NCI-H510A treated with DMSO at 0.1 percent for 48 hours (cell line): ENCODE measurements around the gene DDRGK1.
"Not testable (repeated sequence)": the region's sequence is repeated elsewhere in the genome, so short reads cannot be mapped to it uniquely, and the experiment has no call there.

Source experiments
- DNase-seq: peaks from one replicate; lab custom pipeline; 2025; lab: John Stamatoyannopoulos, UW

DDRGK1 gene

GRCh38 chr20:3164763-3165410 lies 39.6 kb downstream of the DDRGK1 start:
- DNase-seq: peak; percentile 81

- DNase-seq: no peak
Observed at GRCh38 chr20:3164043-3164762, 40.3 kb downstream of the DDRGK1 start.

DNA sequence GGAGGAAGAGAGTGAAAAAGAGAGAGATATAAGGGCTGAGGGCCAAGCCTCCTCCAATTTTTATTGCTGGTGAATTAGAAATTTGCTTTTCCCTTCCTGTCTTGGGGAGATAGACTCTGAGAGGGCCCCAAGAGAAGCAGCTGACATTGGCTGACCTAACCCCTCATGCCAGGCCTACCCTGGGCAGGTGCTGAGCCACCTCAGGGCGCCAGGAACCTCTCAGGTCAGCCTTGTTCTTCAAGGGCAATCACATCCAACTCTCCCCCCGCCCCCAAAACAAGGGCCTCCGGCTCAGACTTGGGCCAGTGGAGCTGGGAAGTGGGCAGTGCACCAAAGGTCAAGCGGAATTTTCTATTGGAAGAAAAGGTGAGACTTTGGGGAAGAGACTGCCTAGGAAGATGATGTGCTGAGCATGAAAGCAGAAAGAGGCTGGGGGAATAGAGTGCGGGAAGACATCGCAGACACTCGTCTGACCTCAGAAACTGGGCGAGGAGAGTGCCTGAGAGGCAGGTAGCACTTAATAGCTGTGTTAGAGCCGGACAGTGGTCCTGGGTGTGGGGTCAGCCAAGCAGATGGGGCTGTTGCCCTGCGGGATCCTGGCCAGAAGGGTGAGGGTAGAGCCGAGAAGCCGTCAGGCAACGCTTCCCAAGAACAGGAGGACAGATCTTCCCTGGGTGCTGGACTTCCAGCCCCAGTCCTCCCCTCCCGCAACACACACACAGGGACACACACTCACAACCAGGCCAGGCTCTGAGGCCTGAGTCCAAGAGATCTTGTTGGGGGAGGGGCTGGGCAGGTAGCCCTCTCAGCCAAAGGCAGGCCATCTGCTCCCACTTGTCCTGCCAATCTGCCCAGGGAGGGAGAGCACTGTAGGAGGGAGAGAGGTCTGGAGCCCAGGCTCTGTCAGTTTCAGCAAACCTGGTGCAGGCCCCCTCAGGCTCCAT lies 41.1 kb downstream of the DDRGK1 start:
- peak; percentile 87 for DNase-seq

DNA sequence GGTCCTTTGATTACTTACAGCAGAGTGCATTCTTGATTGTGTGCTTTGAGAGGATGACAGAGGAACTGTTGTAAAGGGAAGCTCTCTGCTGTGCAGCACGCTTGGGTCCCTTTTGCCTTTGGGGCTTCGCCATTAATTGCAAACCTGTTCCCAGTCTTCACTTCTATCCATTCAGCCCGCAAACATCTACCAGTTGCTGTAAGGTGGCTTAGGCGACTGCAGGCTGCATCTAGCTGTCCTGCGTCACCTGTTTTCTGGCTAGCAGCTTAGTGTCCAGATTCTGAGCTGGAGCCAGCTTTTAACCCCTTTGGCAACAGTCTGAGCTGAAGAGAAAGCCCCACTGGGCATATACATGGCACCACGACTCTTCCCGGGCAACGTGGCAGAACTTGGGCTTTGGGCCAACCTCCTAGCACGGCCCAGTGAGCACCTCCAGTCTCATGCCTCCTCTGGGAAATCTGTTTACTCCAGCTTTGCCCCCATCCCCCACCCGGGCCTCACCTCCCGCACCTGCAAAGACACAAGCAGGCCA lies 42.3 kb downstream of the DDRGK1 start:
- DNase-seq: peak; percentile 94

DNA sequence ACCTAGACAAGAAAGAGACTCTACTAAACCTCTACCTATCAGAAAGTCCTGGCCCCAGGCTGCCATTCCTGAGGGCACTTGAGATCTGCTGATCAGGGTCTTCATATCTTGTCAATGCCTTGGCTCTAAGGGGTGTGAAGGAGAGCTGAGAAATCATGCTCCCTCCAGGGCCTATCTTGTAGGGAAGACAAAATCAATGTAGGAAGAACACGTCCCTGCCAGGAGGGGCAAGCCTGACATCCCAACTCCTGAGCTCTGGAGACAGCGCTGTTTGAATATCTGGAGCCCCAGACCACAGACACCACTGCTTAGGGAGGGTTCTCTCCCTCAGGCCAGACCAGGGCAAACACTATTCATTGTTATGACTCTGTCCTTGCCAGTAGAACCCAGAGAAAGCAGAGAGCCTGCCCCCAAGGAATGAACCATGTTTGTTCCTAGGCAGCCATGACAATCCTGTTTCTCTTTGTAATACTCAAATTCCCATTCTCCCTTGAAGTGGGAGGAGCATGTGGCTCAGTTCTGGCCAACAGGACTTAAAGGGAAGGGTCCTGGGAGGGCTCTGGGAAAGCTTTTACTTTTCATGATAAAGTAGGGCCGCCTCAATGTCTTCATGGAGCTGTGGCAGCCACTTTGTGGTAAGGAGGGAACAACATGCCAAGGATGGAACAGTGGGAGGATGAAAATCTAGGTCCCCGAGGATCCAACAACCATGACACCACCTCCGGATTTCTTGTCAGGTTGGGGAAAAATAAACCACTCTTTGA lies 43.0 kb downstream of the DDRGK1 start:
- DNase-seq: peak; percentile 74

GRCh38 chr20:3160418-3160817 lies 44.1 kb downstream of the DDRGK1 start:
- no peak for DNase-seq

DNA sequence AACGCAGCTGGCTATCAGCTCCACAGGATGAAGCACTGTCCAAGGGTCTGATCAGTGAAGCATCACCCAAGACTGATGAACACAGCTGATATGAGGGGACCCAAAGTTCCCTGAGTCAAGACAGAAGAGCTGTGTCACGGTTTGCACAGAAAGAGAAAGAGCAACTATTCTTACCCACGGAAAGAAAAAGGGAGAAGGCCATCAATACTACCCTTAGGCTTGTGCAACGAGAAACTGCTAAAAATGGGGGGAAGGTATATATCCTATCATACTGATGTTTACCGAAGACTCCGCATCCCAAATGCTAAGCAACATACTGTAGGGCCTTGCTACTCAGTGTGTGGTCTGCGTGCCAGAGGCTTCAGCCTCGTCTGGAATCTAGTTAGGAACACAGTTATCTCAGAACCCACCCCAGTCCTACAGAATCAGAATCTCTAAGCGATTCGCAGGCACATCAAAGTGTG lies 45.5 kb downstream of the DDRGK1 start:
- no peak for DNase-seq

GRCh38 chr20:3157817-3158216 lies 46.7 kb downstream of the DDRGK1 start:
- DNase-seq: no peak

GRCh38 chr20:3156811-3157619 lies 47.5 kb downstream of the DDRGK1 start:
- no peak for DNase-seq

- DNase-seq: not testable (repeated sequence)
Observed at GRCh38 chr20:3152057-3152644, 52.3 kb downstream of the DDRGK1 start.

- DNase-seq: no peak
Observed at GRCh38 chr20:3150908-3151307, 53.6 kb downstream of the DDRGK1 start.

DNA sequence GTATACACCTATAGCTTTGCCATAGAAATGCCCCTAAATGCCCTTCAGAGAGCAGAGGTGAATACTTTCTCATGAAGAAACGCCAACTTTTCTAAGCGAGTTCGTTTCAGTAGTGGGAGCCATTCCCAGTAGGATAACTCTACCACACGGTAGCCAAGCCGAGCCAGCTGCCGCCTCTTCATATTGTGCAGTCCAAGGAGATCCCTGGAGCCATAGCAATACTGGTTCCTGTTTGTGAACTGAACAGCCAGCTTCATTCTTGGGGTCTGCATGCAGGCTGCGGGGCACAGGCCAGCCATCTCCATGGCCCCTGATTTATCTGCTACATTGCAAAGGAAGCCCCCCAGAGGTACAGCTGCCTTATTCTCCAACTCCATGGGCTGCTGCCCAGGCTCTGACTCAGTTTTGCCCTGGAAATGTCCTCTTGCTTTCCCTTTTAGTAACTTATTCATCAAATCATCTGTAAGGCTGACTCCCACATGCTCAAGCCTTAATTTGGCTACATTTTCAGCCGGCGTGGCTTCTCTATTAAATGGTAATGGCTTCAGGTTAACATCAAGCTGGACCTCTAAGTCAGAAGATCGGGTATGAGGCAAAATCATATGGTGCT lies 57.6 kb downstream of the DDRGK1 start:
- no peak for DNase-seq

DNA sequence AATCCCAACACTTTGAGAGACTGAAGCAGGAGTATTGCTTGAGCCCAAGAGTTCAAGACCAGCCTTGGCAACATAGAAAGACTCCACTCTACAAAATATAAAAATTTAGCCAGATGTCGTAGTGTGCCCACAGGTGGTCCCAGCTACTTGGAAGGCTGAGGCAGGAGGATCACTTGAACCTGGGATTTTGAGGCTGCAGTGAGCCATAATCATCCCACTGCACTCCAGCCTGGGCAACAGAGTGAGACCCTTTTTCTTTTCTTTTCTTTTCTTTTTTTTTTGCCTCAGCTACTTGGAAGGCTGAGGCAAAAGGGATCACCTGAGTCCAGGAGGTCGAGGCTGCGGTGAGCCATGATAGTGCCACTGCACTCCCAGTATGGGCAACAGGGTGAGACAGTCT lies 62.7 kb downstream of the DDRGK1 start:
- DNase-seq: no peak
